GM21786 (cell line): ENCODE results near the gene CIITA.
"Not testable (repeated sequence)": the region's sequence is repeated elsewhere in the genome, so short reads cannot be mapped to it uniquely, and the experiment has no call there.

Experiments used
- ATAC-seq: cut with Tn5 transposase; IDR thresholded peaks from one replicate; pipeline ENCODE4 v1.9.1; 2021; ENCODE audit not compliant: unreplicated experiment

The CIITA gene

GRCh38 chr16:10947211-10947787 is 70.3 kb downstream of the CIITA start:
- no peak for ATAC-seq

- peak; percentile 74 for ATAC-seq
These were observed 72.5 kb downstream of the CIITA start for GRCh38 chr16:10949424-10949970.

- ATAC-seq = no peak
These were observed 73.4 kb downstream of the CIITA start for GRCh38 chr16:10950393-10950792.

- ATAC-seq = no peak
These were observed 74.0 kb downstream of the CIITA start for GRCh38 chr16:10951026-10951425.

- ATAC-seq = no peak
These were observed 77.9 kb downstream of the CIITA start for GRCh38 chr16:10954903-10955302.

GRCh38 chr16:10957771-10958482 is 80.9 kb downstream of the CIITA start:
- no peak for ATAC-seq

- no peak for ATAC-seq
These were observed 82.2 kb downstream of the CIITA start for GRCh38 chr16:10959161-10959560.

GRCh38 chr16:10961231-10961630 is 84.2 kb downstream of the CIITA start:
- ATAC-seq = no peak

GRCh38 chr16:10964039-10964890 is 87.3 kb downstream of the CIITA start:
- ATAC-seq = peak; percentile 28

- no peak for ATAC-seq
These were observed 87.9 kb downstream of the CIITA start for GRCh38 chr16:10964891-10965326.

- peak; percentile 57 for ATAC-seq
These were observed 88.5 kb downstream of the CIITA start for GRCh38 chr16:10965440-10966061.

GRCh38 chr16:10966129-10966528 is 89.1 kb downstream of the CIITA start:
- ATAC-seq = no peak

GRCh38 chr16:10966559-10966958 is 89.6 kb downstream of the CIITA start:
- not testable (repeated sequence) for ATAC-seq

- no peak for ATAC-seq
These were observed 91.0 kb downstream of the CIITA start for GRCh38 chr16:10967986-10968385.

GRCh38 chr16:10968498-10968897 is 91.5 kb downstream of the CIITA start:
- no peak for ATAC-seq

GRCh38 chr16:10969615-10970014 is 92.6 kb downstream of the CIITA start:
- no peak for ATAC-seq

GRCh38 chr16:10970065-10970464 is 93.1 kb downstream of the CIITA start:
- no peak for ATAC-seq

- ATAC-seq = no peak
These were observed 94.6 kb downstream of the CIITA start for GRCh38 chr16:10971560-10971961.

- ATAC-seq = no peak
These were observed 95.3 kb downstream of the CIITA start for GRCh38 chr16:10972108-10972818.

GRCh38 chr16:10972819-10973464 is 95.9 kb downstream of the CIITA start:
- no peak for ATAC-seq
